ENCODE data around the gene HEATR3.

- no peak for TF ChIP-seq CTCF (IDR thresholded peaks at IDR 0.05)
- no peak for TF ChIP-seq PRDM15 (CRISPR knock-in tag; IDR thresholded peaks at IDR 0.05)
- no peak for TF ChIP-seq ZNF232 (CRISPR knock-in tag; IDR thresholded peaks at IDR 0.05)
Measured at GRCh38 chr16:50021544-50021943, 44.2 kb upstream of the HEATR3 start.
